Stomach (tissue), 9 donors: ENCODE results near the gene LAMC2. TPM values are rescaled to one million over a fixed set of nuclear protein-coding genes. Genes with fewer than 3 reads are reported as not detected.
A peak's percentile ranks its signal among the peaks of the same experiment; 100 is the strongest.

Experiments used
- DNase-seq, 2 donors: peaks; one replicate each; pipeline versions ENCODE4 v3.0.0 to v3.0.0-alpha.2; 2013 to 2019
- H3K27ac ChIP-seq, 5 donors: fragments of 200-600 bp in 4 of 5; sonication (generic) in 4 of 5; one replicate each; pipeline ENCODE4 v1.5.1; 2013 to 2019; ENCODE audit warnings: mild to moderate bottlenecking in 1 of 5, moderate library complexity in 1 of 5
- H3K27me3 ChIP-seq, 3 donors: fragments of 200-600 bp; sonication (generic); one replicate each; pipeline ENCODE4 v1.5.1; 2017 to 2019; ENCODE audit warnings: mixed run types in 1 of 3
- H3K36me3 ChIP-seq, 4 donors: fragments of 200-600 bp; sonication (generic); 1 replicate in 3 of 4; 2 replicates in 1 of 4; pipeline ENCODE4 v1.5.1; 2016 to 2019
- H3K4me1 ChIP-seq, 4 donors: fragments of 200-600 bp; sonication (generic); one replicate each; pipeline ENCODE4 v1.5.1; 2016 to 2019
- H3K4me3 ChIP-seq, 4 donors: fragments of 200-600 bp; sonication (generic) in 3 of 4; one replicate each; pipeline ENCODE4 v1.5.1; 2016 to 2019; ENCODE audit warnings: mild to moderate bottlenecking in 1 of 4
- H3K9me3 ChIP-seq, 4 donors: fragments of 200-600 bp; sonication (generic); one replicate each; pipeline ENCODE4 v1.5.1; 2016 to 2019
- EP300 ChIP-seq: sonication (generic); formaldehyde crosslinking; IDR thresholded peaks from one replicate; pipeline ENCODE4 v1.6.1; 2017; ENCODE audit warnings: antibody characterized with exemption
- POLR2A ChIP-seq, 4 donors: fragments of 450-650 bp; IDR thresholded peaks; one replicate each; pipeline ENCODE4 v1.6.1; 2016; ENCODE audit warnings: antibody characterized with exemption in 4 of 4, control low read depth in 2 of 4, mild to moderate bottlenecking in 1 of 4, moderate library complexity in 1 of 4
- POLR2AphosphoS5 ChIP-seq, 3 donors: sonication (generic); formaldehyde crosslinking; IDR thresholded peaks; one replicate each; pipeline ENCODE4 v1.6.1; 2016; ENCODE audit warnings: antibody characterized with exemption in 3 of 3
- WGBS, 5 donors: extraction: QIAGEN DNeasy Blood & Tissue Kit in 3 of 5; methylation state at CpG; one replicate each; pipeline versions ENCODE4 v1.1.5 to v1.1.7; 2013 to 2018; 5-methylcytosine and 5-hydroxymethylcytosine counted together
- intact Hi-C: fragments of 100-400 bp; cut with DNase I; formaldehyde crosslinking; loops from one replicate; pipeline ENCODE4 v1.15.1; 2023; ENCODE audit warnings: low total_unique reads
- polyA plus RNA-seq, 3 donors: library from polyadenylated mRNA; stranded (reverse); fragments of 200-250 nt; gene quantifications; one replicate each; pipeline ENCODE4 v1.2.3, GENCODE V29; 2013
- total RNA-seq, 5 donors: library from RNA; depleted of rRNA; stranded (reverse); fragments of >200 nt; gene quantifications; one replicate each; pipeline versions ENCODE4 v1.1.0 to v1.2.3, GENCODE V29; 2014 to 2016
- TF ChIP-seq, protein P1 (sequence below), 7 experiments: fragments of 450-650 bp in 4 of 7; fragments of 200-600 bp in 3 of 7; sonication (generic) in 3 of 7; IDR thresholded peaks; one replicate each; pipeline ENCODE4 v1.5.1; 2016 to 2019; ENCODE audit warnings: antibody characterized with exemption in 7 of 7, control low read depth in 2 of 7, mild to moderate bottlenecking in 1 of 7
- donor health status: healthy with polysubstance abuse.
- donor health status: Bipolar disorder and iron deficiency.
- donor health status: healthy.

The LAMC2 gene
- total and polyA plus RNA-seq, 8 donors, result 2.0 to 21.3 (median 12.4) TPM

DNA sequence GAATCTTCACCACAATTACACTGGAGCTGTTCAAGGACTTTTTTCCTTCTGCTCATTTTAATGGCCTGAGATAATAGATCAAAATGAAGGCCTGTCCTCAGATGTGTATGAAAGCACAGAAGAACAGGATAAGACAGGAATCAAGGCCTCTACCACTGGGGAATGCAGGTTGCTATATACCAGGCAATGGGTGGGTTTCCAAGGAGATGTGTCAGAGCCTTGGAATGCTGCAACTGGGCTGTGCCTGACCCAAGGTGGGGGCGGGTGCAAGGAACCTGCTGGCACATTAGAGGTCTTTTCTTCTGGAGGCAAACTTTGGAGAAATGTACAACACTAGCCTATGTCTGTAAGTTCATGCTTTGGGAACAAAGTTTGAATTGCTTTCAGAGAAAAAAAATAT, 21.7 kb upstream of the LAMC2 start:
- Histone ChIP-seq H3K27ac (peak overlapping the region in 1 of 5 donors; percentile 25), H3K36me3 (no peaks in the 10 kb centered on the region), H3K4me1 (no peaks in the 10 kb centered on the region), H3K4me3 (no peak overlapping the region), H3K9me3 (no peaks in the 10 kb centered on the region), H3K27me3 (no peaks in the 10 kb centered on the region)
- intact Hi-C loops, result no loop called here
- WGBS, 5 donors, result 63 to 75% (median 67%) methylated on average over 1 of the region's 1 CpG
- TF ChIP-seq, protein P1, sequence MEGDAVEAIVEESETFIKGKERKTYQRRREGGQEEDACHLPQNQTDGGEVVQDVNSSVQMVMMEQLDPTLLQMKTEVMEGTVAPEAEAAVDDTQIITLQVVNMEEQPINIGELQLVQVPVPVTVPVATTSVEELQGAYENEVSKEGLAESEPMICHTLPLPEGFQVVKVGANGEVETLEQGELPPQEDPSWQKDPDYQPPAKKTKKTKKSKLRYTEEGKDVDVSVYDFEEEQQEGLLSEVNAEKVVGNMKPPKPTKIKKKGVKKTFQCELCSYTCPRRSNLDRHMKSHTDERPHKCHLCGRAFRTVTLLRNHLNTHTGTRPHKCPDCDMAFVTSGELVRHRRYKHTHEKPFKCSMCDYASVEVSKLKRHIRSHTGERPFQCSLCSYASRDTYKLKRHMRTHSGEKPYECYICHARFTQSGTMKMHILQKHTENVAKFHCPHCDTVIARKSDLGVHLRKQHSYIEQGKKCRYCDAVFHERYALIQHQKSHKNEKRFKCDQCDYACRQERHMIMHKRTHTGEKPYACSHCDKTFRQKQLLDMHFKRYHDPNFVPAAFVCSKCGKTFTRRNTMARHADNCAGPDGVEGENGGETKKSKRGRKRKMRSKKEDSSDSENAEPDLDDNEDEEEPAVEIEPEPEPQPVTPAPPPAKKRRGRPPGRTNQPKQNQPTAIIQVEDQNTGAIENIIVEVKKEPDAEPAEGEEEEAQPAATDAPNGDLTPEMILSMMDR (IDR thresholded peaks at IDR 0.05), result no peak
- no peak for TF ChIP-seq POLR2A (IDR thresholded peaks at IDR 0.05)
- no peak for TF ChIP-seq EP300
- TF ChIP-seq POLR2AphosphoS5 (IDR thresholded peaks at IDR 0.05), result no peak
- DNase-seq, result peak in 1 of 2 donors; percentile 52

DNA sequence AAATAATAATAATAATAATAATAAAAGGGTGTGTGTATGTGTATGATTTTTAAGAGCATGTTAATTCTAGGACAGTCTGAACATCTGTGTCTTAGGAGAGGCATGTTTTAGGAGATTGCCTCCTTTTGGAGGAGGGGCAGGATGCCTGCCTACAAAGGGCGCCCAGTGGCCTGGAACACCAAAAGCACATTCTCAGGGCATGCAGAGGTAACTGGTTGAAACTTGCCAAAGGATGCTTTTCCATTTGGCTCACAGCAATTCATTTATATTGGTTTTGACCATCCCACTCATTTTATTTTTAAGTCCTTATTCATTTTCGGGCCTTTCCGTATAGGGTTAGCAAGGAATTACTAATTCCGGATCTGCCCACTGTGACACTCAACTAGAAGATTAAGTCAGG, 21.1 kb upstream of the LAMC2 start:
- no peaks in the 10 kb centered on the region for H3K27me3 ChIP-seq
- intact Hi-C loops, result no loop called here
- H3K36me3 ChIP-seq, result no peaks in the 10 kb centered on the region
- H3K4me1 ChIP-seq, result no peaks in the 10 kb centered on the region
- H3K27ac ChIP-seq, result no peak overlapping the region
- DNase-seq, result no peak
- no peak overlapping the region for H3K4me3 ChIP-seq
- no peaks in the 10 kb centered on the region for H3K9me3 ChIP-seq
- WGBS, 5 donors, result 91 to 100% (median 96%) methylated on average over 4 of the region's 4 CpGs
- TF ChIP-seq POLR2A (IDR thresholded peaks at IDR 0.05) (no peak), EP300 (no peak), POLR2AphosphoS5 (IDR thresholded peaks at IDR 0.05) (no peak)
- TF ChIP-seq, protein P1 (IDR thresholded peaks at IDR 0.05), result no peak

DNA sequence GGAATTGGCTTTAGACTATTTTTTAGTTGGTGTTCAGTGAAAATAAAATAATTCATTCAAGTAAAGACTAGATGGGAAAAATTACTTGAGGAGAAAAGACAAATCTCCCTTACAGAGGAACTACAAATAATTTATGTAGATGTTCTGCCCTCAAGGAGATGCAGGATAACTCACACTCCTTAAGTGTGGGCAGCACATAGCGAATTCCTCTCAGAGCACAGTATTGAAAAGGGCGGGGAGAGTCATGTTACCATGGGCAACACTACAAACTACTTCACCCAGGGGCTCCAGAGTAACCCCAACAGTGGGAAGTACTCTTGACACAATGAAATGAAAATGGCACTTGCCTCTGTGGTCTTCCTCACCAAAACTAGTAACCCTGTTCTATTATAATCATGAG, 20.6 kb upstream of the LAMC2 start:
- no peak overlapping the region for H3K27ac ChIP-seq
- WGBS, 5 donors, result 82 to 97% (median 90%) methylated on average over 2 of the region's 2 CpGs
- no peak for DNase-seq
- H3K4me1 ChIP-seq, result no peaks in the 10 kb centered on the region
- intact Hi-C loops, result no loop called here
- no peaks in the 10 kb centered on the region for H3K36me3 ChIP-seq
- no peak overlapping the region for H3K4me3 ChIP-seq
- H3K9me3 ChIP-seq, result no peaks in the 10 kb centered on the region
- TF ChIP-seq, protein P1 (IDR thresholded peaks at IDR 0.05), result no peak
- H3K27me3 ChIP-seq, result no peaks in the 10 kb centered on the region

DNA sequence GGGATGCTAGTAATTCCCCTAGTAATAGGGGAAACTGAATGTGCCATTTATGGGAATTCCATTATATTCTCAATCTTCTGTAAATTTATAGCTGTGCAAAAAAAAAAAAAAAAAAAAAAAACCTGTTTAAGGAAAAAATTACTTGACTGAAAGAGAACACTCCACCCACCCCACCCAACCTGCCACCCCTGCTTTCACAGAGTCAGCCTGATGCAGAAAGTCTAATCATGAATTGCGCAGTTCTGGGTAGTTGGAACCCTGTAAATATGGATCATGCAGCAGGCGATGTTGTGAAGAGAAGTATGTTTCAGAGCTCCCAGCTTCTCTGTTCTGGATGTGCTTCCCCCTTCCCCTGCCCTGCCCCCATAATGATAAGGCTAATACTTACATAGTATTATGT, 19.6 kb upstream of the LAMC2 start:
- intact Hi-C loops, result no loop called here
- H3K4me3 ChIP-seq, result no peak overlapping the region

More for the DNA sequence above, 19.6 kb upstream of the LAMC2 start:
- no peaks in the 10 kb centered on the region for H3K36me3 ChIP-seq
- H3K9me3 ChIP-seq, result no peaks in the 10 kb centered on the region
- no peaks in the 10 kb centered on the region for H3K27me3 ChIP-seq
- no peaks in the 10 kb centered on the region for H3K4me1 ChIP-seq
- no peak for DNase-seq
- H3K27ac ChIP-seq, result no peak overlapping the region
- TF ChIP-seq, protein P1 (IDR thresholded peaks at IDR 0.05), result no peak
- no peak for TF ChIP-seq POLR2AphosphoS5 (IDR thresholded peaks at IDR 0.05)
- TF ChIP-seq EP300, result no peak
- no peak for TF ChIP-seq POLR2A (IDR thresholded peaks at IDR 0.05)
- WGBS, 5 donors, result 98 to 100% (median 100%) methylated on average over 2 of the region's 2 CpGs
